ENCODE measurements around the gene RPTOR. TPM values are rescaled to one million over a fixed set of nuclear protein-coding genes. Genes with fewer than 3 reads are reported as not detected.

The RPTOR gene
- total and polyA plus RNA-seq, 2 donors (not counting 3 experiments of a cell fraction or from before 2014, with no cell fraction given): 10.7 to 41.8 TPM

DNA sequence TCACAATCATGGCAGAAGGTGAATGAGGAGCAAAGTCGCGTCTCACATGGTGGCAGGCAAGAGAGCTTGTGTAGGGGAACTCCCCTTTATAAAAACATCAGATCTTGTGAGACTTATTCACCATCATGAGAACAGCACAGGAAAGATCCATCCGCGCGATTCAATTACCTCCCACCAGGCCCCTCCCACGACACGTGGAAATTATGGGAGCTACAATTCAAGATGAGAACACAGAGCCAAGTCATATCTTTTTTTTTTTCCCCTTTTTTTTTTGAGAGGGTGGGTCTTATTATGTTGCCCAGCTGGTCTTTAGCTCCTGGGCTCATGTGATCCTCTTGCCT lies 60.0 kb downstream of the RPTOR start:
- H3K9ac ChIP-seq (replicated peaks; ENCODE audit: extremely low read depth, insufficient read depth, low read length): no peak overlapping the region
- no peak for TF ChIP-seq POLR2A (IDR thresholded peaks at IDR 0.05; ENCODE audit: low read depth, low read length)
- TF ChIP-seq, protein P1, sequence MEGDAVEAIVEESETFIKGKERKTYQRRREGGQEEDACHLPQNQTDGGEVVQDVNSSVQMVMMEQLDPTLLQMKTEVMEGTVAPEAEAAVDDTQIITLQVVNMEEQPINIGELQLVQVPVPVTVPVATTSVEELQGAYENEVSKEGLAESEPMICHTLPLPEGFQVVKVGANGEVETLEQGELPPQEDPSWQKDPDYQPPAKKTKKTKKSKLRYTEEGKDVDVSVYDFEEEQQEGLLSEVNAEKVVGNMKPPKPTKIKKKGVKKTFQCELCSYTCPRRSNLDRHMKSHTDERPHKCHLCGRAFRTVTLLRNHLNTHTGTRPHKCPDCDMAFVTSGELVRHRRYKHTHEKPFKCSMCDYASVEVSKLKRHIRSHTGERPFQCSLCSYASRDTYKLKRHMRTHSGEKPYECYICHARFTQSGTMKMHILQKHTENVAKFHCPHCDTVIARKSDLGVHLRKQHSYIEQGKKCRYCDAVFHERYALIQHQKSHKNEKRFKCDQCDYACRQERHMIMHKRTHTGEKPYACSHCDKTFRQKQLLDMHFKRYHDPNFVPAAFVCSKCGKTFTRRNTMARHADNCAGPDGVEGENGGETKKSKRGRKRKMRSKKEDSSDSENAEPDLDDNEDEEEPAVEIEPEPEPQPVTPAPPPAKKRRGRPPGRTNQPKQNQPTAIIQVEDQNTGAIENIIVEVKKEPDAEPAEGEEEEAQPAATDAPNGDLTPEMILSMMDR (IDR thresholded peaks at IDR 0.05; ENCODE audit: extremely low read depth in 1 of 2, insufficient read depth in 1 of 2, low read depth in 1 of 2, low read length in 2 of 2): no peak
- no peak for TF ChIP-seq POLR2AphosphoS5 (IDR thresholded peaks at IDR 0.05; ENCODE audit: insufficient read depth, low read depth, low read length)
- no peak for TF ChIP-seq MYC (IDR thresholded peaks at IDR 0.05; ENCODE audit: low read depth, low read length)
- TF ChIP-seq, protein P2, sequence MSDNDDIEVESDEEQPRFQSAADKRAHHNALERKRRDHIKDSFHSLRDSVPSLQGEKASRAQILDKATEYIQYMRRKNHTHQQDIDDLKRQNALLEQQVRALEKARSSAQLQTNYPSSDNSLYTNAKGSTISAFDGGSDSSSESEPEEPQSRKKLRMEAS (IDR thresholded peaks at IDR 0.05; ENCODE audit: insufficient read depth, insufficient read length): no peak
- no peak overlapping the region for H3K27ac ChIP-seq (ENCODE audit: insufficient read depth, low read depth, low read length)
- intact Hi-C loops (cut with micrococcal nuclease): no loop called here
- POLR2A ChIA-PET: no interaction called here
- H3K36me3 ChIP-seq (ENCODE audit: control insufficient read depth in 2 of 2, extremely low read depth in 1 of 2, insufficient read depth in 2 of 2, low read length in 2 of 2): no peaks in the 10 kb centered on the region
- no peak overlapping the region for H3K4me3 ChIP-seq (replicated peaks in 1 of 3; ENCODE audit: insufficient read depth in 1 of 3, low read depth in 1 of 3, low read length in 3 of 3)
- DNase-seq (ENCODE audit: low read depth, low spot score): no peak
- no peaks in the 10 kb centered on the region for H3K27me3 ChIP-seq (ENCODE audit: control insufficient read depth in 2 of 2, insufficient read depth in 2 of 2, low read length in 2 of 2)
- H3K4me2 ChIP-seq (ENCODE audit: insufficient read depth, low read length): no peak overlapping the region
- FAIRE-seq: no peak
- H3K9me3 ChIP-seq (replicated peaks; ENCODE audit: control insufficient read depth, insufficient read depth, low read length): no peaks in the 10 kb centered on the region
- CTCF ChIA-PET: no interaction called here
- H2AFZ ChIP-seq (ENCODE audit: low read depth, low read length): no peak overlapping the region
- H3K9me1 ChIP-seq (replicated peaks; ENCODE audit: control insufficient read depth, extremely low read depth, insufficient read depth, low read length): no peaks in the 10 kb centered on the region
- peaks cover 54% of the 10 kb centered on the region for H3K79me2 ChIP-seq (ENCODE audit: control insufficient read depth, insufficient read depth, low read length)
- no peaks in the 10 kb centered on the region for H4K20me1 ChIP-seq (replicated peaks; ENCODE audit: control insufficient read depth, extremely low read depth, insufficient read depth, low read length)
- BruUV-seq (replicated peaks): no TSS peak
- peaks cover 2% of the 10 kb centered on the region for H3K4me1 ChIP-seq (ENCODE audit: control insufficient read depth, extremely low read depth, insufficient read depth, low read length)
- dilution Hi-C loops (cut with MboI; ENCODE audit: extremely low pct_ligation_motif_present, low sequenced_read_pairs): no loop called here

DNA sequence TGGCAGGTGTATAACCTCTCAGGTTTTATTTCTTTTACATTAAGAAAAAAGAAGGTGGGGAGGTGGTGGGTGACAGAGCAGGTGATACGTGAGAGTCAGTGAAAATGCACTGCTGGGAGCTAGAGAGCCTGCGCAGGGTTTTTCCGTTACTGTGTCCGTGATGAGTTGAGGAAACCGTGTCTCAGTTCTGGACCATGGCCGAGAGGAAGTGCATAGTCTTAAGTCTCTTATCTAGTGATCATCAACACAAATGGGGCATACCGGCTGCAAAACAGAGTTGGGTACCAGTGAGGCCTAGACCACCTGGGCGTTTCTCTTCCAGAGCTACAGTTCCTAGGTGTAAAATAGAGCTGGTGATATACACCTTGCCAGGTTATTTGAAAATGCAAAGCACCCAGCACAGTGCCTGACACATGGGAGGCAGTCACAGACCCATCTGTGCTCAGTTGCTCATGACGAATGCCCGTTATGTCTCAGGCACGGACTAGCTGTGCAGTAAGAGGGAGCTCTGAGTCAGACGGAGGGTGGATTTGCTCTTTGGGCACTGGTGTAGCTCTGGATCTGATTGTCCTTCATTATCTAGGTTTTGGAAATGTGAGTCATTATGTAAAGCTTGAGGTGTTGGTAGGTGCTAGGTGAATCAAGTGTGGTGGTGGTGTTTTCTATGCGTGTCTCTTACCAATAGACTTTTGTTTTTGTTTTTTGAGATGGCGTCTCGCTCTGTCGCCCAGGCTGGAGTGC lies 60.9 kb downstream of the RPTOR start:
- intact Hi-C loops (cut with micrococcal nuclease): no loop called here
- Histone ChIP-seq H3K4me2 (ENCODE audit: insufficient read depth, low read length) (no peak overlapping the region), H3K27ac (ENCODE audit: insufficient read depth, low read depth, low read length) (no peak overlapping the region), H3K36me3 (ENCODE audit: control insufficient read depth in 2 of 2, extremely low read depth in 1 of 2, insufficient read depth in 2 of 2, low read length in 2 of 2) (no peaks in the 10 kb centered on the region), H2AFZ (ENCODE audit: low read depth, low read length) (no peak overlapping the region), H3K9me1 (replicated peaks; ENCODE audit: control insufficient read depth, extremely low read depth, insufficient read depth, low read length) (no peaks in the 10 kb centered on the region), H3K27me3 (ENCODE audit: control insufficient read depth in 2 of 2, insufficient read depth in 2 of 2, low read length in 2 of 2) (no peaks in the 10 kb centered on the region), H4K20me1 (replicated peaks; ENCODE audit: control insufficient read depth, extremely low read depth, insufficient read depth, low read length) (no peaks in the 10 kb centered on the region), H3K79me2 (ENCODE audit: control insufficient read depth, insufficient read depth, low read length) (peaks cover 57% of the 10 kb centered on the region), H3K4me3 (replicated peaks in 1 of 3; ENCODE audit: insufficient read depth in 1 of 3, low read depth in 1 of 3, low read length in 3 of 3) (no peak overlapping the region), H3K9ac (replicated peaks; ENCODE audit: extremely low read depth, insufficient read depth, low read length) (no peak overlapping the region), H3K4me1 (ENCODE audit: control insufficient read depth, extremely low read depth, insufficient read depth, low read length) (no peaks in the 10 kb centered on the region), H3K9me3 (replicated peaks; ENCODE audit: control insufficient read depth, insufficient read depth, low read length) (no peaks in the 10 kb centered on the region)
- TF ChIP-seq POLR2AphosphoS5 (IDR thresholded peaks at IDR 0.05; ENCODE audit: insufficient read depth, low read depth, low read length) (no peak), GATA2 (IDR thresholded peaks at IDR 0.05; ENCODE audit: insufficient read depth, insufficient read length, low read depth, low read length) (no peak), MYC (IDR thresholded peaks at IDR 0.05; ENCODE audit: low read depth, low read length) (no peak), EZH2 (IDR thresholded peaks at IDR 0.05; ENCODE audit: borderline replicate concordance, low read depth, low read length, severe bottlenecking) (no peak), JUN (IDR thresholded peaks at IDR 0.05; ENCODE audit: borderline replicate concordance, insufficient read depth, insufficient read length, low read depth) (no peak), FOS (IDR thresholded peaks at IDR 0.05; ENCODE audit: borderline replicate concordance, insufficient read depth, low read length) (no peak), POLR2A (IDR thresholded peaks at IDR 0.05; ENCODE audit: low read depth, low read length) (no peak)
- TF ChIP-seq, protein P1 (IDR thresholded peaks at IDR 0.05; ENCODE audit: extremely low read depth in 1 of 2, insufficient read depth in 1 of 2, low read depth in 1 of 2, low read length in 2 of 2): no peak
- TF ChIP-seq, protein P2 (IDR thresholded peaks at IDR 0.05; ENCODE audit: insufficient read depth, insufficient read length): no peak
- dilution Hi-C loops (cut with MboI; ENCODE audit: extremely low pct_ligation_motif_present, low sequenced_read_pairs): no loop called here
- ChIA-PET POLR2A (no interaction called here), CTCF (no interaction called here)
- no TSS peak for BruUV-seq (replicated peaks)
- FAIRE-seq (no peak), DNase-seq (ENCODE audit: low read depth, low spot score) (no peak)

Data from endothelial cell of umbilical vein (primary cell).